CD4-positive, alpha-beta memory T cell (primary cell): ENCODE measurements around the gene OR2Y1. TPM values are rescaled to one million over a fixed set of nuclear protein-coding genes. Genes with fewer than 3 reads are reported as not detected.

Experiments used
- CTCF ChIA-PET: fragments of 350-600 bp; sonication (Branson Sonifier 250); formaldehyde crosslinking; loops from one replicate; lab custom pipeline; 2021; ENCODE audit warnings: inconsistent platforms; ENCODE audit not compliant: partially characterized antibody; lab: Charles Lee
- POLR2A ChIA-PET: fragments of 350-600 bp; sonication (Branson Sonifier 250); formaldehyde crosslinking; loops from one replicate; lab custom pipeline; 2021; ENCODE audit not compliant: partially characterized antibody; lab: Charles Lee
- DNase-seq, 5 donors: peaks; one replicate each; pipeline versions ENCODE4 v3.0.0 to v3.0.0-alpha.2; 2020 to 2022; ENCODE audit warnings: mixed read lengths in 1 of 5
- H3K27ac ChIP-seq: one replicate; pipeline ENCODE4 v1.7.0; 2013; ENCODE audit warnings: low read depth, low read length
- H3K27me3 ChIP-seq: 2 replicates; pipeline ENCODE4 v1.7.0; 2013; ENCODE audit warnings: mild to moderate bottlenecking, low read length, moderate library complexity; ENCODE audit not compliant: insufficient read depth
- H3K36me3 ChIP-seq: 2 replicates; pipeline ENCODE4 v1.7.0; 2013; ENCODE audit warnings: mild to moderate bottlenecking, low read length, moderate library complexity; ENCODE audit not compliant: insufficient read depth
- H3K4me1 ChIP-seq: 2 replicates; pipeline ENCODE4 v1.7.0; 2013; ENCODE audit warnings: mild to moderate bottlenecking, low read length, moderate library complexity; ENCODE audit not compliant: insufficient read depth
- H3K4me3 ChIP-seq, 2 donors: one replicate each; pipeline ENCODE4 v1.7.0; 2013; ENCODE audit warnings: low read length in 2 of 2, mild to moderate bottlenecking in 1 of 2
- H3K9me3 ChIP-seq, 2 donors: one replicate each; pipeline ENCODE4 v1.7.0; 2013; ENCODE audit warnings: low read length in 2 of 2, control low read depth in 1 of 2; ENCODE audit not compliant: control insufficient read depth in 1 of 2
- H3K27ac Mint-ChIP-seq, 7 donors: one replicate each; pipeline ENCODE4 v1.8.0; 2020 to 2021; ENCODE audit warnings: mixed read lengths in 7 of 7, mild to moderate bottlenecking in 6 of 7, inconsistent platforms in 3 of 7, moderate library complexity in 3 of 7
- H3K27me3 Mint-ChIP-seq, 2 donors: one replicate each; pipeline ENCODE4 v1.8.0; 2020 to 2021; ENCODE audit warnings: mixed read lengths in 2 of 2
- H3K36me3 Mint-ChIP-seq, 2 donors: one replicate each; pipeline ENCODE4 v1.8.0; 2020 to 2021; ENCODE audit warnings: mixed read lengths in 2 of 2, inconsistent platforms in 1 of 2, mild to moderate bottlenecking in 1 of 2
- H3K4me1 Mint-ChIP-seq, 4 donors: one replicate each; pipeline ENCODE4 v1.8.0; 2020 to 2021; ENCODE audit warnings: mixed read lengths in 4 of 4, mild to moderate bottlenecking in 1 of 4
- H3K4me3 Mint-ChIP-seq, 8 donors: one replicate each; pipeline ENCODE4 v1.8.0; 2020 to 2021; ENCODE audit warnings: mixed read lengths in 8 of 8, mild to moderate bottlenecking in 7 of 8, moderate library complexity in 6 of 8, inconsistent platforms in 3 of 8
- H3K9me3 Mint-ChIP-seq, 8 donors: one replicate each; pipeline ENCODE4 v1.8.0; 2020 to 2021; ENCODE audit warnings: mixed read lengths in 8 of 8, mild to moderate bottlenecking in 5 of 8, inconsistent platforms in 3 of 8, moderate library complexity in 1 of 8
- intact Hi-C: fragments of 100-400 bp; cut with micrococcal nuclease; formaldehyde crosslinking; loops from one replicate; pipeline ENCODE4 v1.15.1; 2023
- polyA plus RNA-seq, 2 donors: library from polyadenylated mRNA; unstranded; fragments of 300-500 nt; fragmentation: Illumina TruSeq; gene quantifications; one replicate each; pipeline ENCODE4 v1.2.3, GENCODE V29; 2021
- total RNA-seq, 2 experiments: library from RNA; stranded (reverse); gene quantifications; one replicate each; pipeline ENCODE4 v1.2.3, GENCODE V29; 2021

The OR2Y1 gene
- total and polyA plus RNA-seq, 4 experiments from 2014 or later: not detected

DNA sequence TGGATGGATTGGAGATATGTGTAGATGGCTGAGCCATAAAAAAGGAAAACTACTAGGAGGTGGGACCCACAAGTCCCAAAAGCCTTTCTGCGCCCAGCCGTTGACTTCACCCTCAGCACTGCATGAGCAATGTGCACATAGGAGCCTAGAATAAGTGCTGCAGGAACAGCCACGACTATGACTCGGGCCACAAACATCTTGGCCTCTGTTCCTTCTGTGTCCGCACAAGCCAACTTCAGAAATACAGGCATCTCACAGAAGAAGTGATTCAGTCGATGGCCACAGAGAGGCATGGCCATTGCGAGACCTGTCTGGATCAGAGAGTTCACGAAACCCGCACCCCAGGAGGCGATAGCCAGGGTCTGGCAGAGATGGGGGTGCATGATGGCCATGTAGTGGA, 587 bp downstream of the OR2Y1 start:
- intact Hi-C loops: no loop called here
- H3K4me1 Mint-ChIP-seq: no peaks in the 10 kb centered on the region
- no peaks in the 10 kb centered on the region for H3K9me3 ChIP-seq
- H3K4me1 ChIP-seq: no peaks in the 10 kb centered on the region
- H3K27me3 Mint-ChIP-seq: peaks cover 19 to 30% of the 10 kb centered on the region in 2 donors
- DNase-seq: no peak
- H3K27me3 ChIP-seq: peaks cover 4% of the 10 kb centered on the region
- H3K27ac ChIP-seq: no peak overlapping the region
- peak overlapping the region in 1 of 7 donors; percentile 24 for H3K27ac Mint-ChIP-seq
- H3K4me3 ChIP-seq: no peak overlapping the region
- no peaks in the 10 kb centered on the region for H3K9me3 Mint-ChIP-seq
- ChIA-PET POLR2A (no interaction called here), CTCF (no interaction called here)
- no peak overlapping the region for H3K4me3 Mint-ChIP-seq
- no peaks in the 10 kb centered on the region for H3K36me3 ChIP-seq
- no peaks in the 10 kb centered on the region for H3K36me3 Mint-ChIP-seq

DNA sequence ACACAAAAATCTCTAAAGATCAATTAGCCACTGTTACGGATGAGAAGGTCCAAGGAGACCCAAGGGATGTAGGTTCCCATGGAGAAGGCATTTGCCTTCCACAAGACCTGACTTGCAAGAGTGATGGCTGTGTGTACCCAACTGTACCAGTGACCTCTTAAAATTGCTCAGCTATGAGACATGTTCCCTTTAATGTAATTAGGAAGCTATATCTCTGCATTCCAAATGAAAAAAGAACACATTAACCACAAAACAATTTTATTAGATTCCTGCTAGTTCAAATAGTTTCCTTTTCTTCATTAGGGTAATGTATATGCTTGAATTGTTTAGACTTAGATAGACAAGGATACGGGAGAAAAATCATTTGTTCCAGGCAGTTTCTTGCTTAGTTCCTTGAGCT, 3.3 kb downstream of the OR2Y1 start:
- ChIA-PET CTCF (no interaction called here), POLR2A (no interaction called here)

DNA sequence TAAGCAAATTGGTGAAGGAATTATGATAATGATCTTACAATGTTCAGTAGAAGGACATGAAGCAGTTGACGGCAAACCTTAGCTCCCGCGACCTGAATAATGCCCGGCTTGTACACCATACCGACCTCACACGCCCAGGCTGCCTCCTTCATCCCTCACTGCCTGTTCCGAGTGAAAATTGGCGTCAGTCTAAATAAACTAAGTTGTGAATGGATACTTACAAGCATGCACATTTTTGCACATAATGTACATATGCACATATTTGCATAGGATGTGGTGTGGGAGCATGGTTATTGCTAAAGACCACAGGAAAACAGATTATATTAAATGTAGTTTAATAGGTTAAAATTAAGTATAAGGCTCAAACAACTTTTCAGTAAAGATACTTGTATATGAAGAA, 14.9 kb downstream of the OR2Y1 start:
- Histone ChIP-seq H3K9me3 (no peaks in the 10 kb centered on the region), H3K36me3 (no peaks in the 10 kb centered on the region), H3K4me3 (no peak overlapping the region), H3K27ac (no peak overlapping the region), H3K27me3 (peaks cover 9% of the 10 kb centered on the region), H3K4me1 (no peaks in the 10 kb centered on the region)
- Mint-ChIP-seq H3K36me3 (no peaks in the 10 kb centered on the region), H3K27me3 (peaks cover 15 to 29% of the 10 kb centered on the region in 2 donors), H3K4me1 (peaks cover 0 to 1% (median 0%) of the 10 kb centered on the region in 4 donors), H3K9me3 (no peaks in the 10 kb centered on the region), H3K27ac (no peak overlapping the region), H3K4me3 (no peak overlapping the region)
- ChIA-PET CTCF (interaction anchor here (1.2 kb wide), 1 partner anchor 10 kb away, joined by 4 read pairs; no protein-coding TSS in a partner anchor), POLR2A (no interaction called here)
- DNase-seq: no peak
- intact Hi-C loops: no loop called here

More for the DNA sequence above, 3.3 kb downstream of the OR2Y1 start:
- no peaks in the 10 kb centered on the region for H3K9me3 ChIP-seq
- Mint-ChIP-seq H3K9me3 (peaks cover 0 to 1% (median 0%) of the 10 kb centered on the region in 8 donors), H3K36me3 (no peaks in the 10 kb centered on the region), H3K27me3 (peaks cover 20 to 29% of the 10 kb centered on the region in 2 donors), H3K27ac (no peak overlapping the region), H3K4me3 (no peak overlapping the region), H3K4me1 (no peaks in the 10 kb centered on the region)
- H3K4me3 ChIP-seq: no peak overlapping the region
- H3K27me3 ChIP-seq: peaks cover 9% of the 10 kb centered on the region
- intact Hi-C loops: no loop called here
- no peaks in the 10 kb centered on the region for H3K4me1 ChIP-seq
- H3K36me3 ChIP-seq: no peaks in the 10 kb centered on the region
- no peak overlapping the region for H3K27ac ChIP-seq
- no peak for DNase-seq

DNA sequence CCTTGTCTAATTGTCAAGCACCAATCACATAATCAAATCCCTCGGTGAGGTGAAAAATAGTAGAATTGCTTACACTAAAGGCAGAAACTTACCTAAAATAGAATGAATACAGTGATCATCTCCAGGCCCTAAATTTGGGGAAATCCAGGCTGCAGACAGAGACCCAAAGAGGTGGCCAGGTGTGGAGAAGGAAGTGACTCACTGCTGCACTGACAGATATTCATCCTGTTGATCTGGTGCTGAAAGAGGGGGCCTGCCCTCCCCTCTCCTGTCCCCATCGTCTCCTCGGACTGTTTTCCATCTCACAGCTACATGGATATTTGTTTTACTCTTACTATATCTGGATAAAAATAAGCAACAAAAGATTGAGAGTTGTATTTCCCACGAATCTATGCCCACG, 15.9 kb downstream of the OR2Y1 start:
- H3K27ac Mint-ChIP-seq: peak overlapping the region in 1 of 7 donors; percentile 72

DNA sequence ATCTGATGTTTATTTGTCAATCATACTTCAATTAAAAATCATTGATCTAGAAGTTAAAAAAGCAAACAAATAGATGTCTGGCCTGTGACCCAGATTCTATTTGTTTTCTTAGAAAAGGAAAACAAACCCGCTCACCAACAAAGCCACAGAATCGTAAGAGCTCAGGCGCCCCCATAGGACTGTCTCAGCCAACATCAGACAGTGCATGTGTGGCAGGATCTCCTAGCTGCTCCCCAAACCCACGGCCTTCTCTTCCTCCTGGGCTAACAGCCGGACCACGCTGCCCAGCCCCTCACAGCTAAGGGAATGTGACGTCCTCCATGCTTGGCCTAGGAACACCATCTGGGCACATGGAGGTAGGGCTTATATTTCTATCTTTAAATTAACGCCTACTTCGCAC, 19.4 kb downstream of the OR2Y1 start:
- Histone ChIP-seq H3K27me3 (peaks cover 5% of the 10 kb centered on the region), H3K9me3 (no peaks in the 10 kb centered on the region), H3K27ac (no peak overlapping the region), H3K36me3 (no peaks in the 10 kb centered on the region), H3K4me3 (no peak overlapping the region), H3K4me1 (no peaks in the 10 kb centered on the region)
- H3K4me3 Mint-ChIP-seq: no peak overlapping the region
- CTCF ChIA-PET: interaction anchor here (0.8 to 1.4 kb wide), 2 partner anchors 27 to 37 kb away, joined by 3 read pairs; no protein-coding TSS in a partner anchor
- H3K4me1 Mint-ChIP-seq: peaks cover 0 to 4% (median 3%) of the 10 kb centered on the region in 4 donors
- H3K27ac Mint-ChIP-seq: no peak overlapping the region
- no peak for DNase-seq
- H3K9me3 Mint-ChIP-seq: peaks cover 0 to 2% (median 0%) of the 10 kb centered on the region in 8 donors
- no peaks in the 10 kb centered on the region for H3K36me3 Mint-ChIP-seq
- POLR2A ChIA-PET: no interaction called here
- peaks cover 19 to 21% of the 10 kb centered on the region in 2 donors for H3K27me3 Mint-ChIP-seq
- intact Hi-C loops: no loop called here

More for the DNA sequence above, 15.9 kb downstream of the OR2Y1 start:
- Mint-ChIP-seq H3K27me3 (peaks cover 15 to 29% of the 10 kb centered on the region in 2 donors), H3K4me1 (peaks cover 0 to 1% (median 0%) of the 10 kb centered on the region in 4 donors), H3K9me3 (no peaks in the 10 kb centered on the region), H3K4me3 (no peak overlapping the region), H3K36me3 (no peaks in the 10 kb centered on the region)
- CTCF ChIA-PET: no interaction called here
- H3K27me3 ChIP-seq: peaks cover 9% of the 10 kb centered on the region
- H3K9me3 ChIP-seq: no peaks in the 10 kb centered on the region
- no peaks in the 10 kb centered on the region for H3K36me3 ChIP-seq
- H3K4me1 ChIP-seq: no peaks in the 10 kb centered on the region
- H3K27ac ChIP-seq: no peak overlapping the region
- intact Hi-C loops: no loop called here
- no peak overlapping the region for H3K4me3 ChIP-seq
- no peak for DNase-seq
- POLR2A ChIA-PET: no interaction called here

DNA sequence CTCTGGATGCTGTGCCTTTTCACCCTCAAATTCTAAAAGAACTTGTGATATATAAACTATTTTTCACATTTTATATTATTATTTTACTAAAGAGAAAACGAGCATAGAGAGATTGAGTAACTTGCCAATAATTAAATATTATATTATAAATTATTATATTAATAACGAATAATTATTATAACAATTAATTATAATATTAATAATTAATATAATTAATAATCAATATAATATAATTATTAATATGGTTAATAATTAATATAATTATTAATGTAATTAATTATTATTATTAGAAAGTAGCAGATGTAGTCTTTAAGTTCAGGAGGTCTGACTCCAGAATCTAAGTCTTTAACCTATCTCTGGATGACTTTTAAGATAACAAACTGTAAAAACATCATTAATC, 20.1 kb downstream of the OR2Y1 start:
- Mint-ChIP-seq H3K4me3 (no peak overlapping the region), H3K27me3 (peaks cover 16 to 19% of the 10 kb centered on the region in 2 donors), H3K4me1 (peaks cover 0 to 4% (median 3%) of the 10 kb centered on the region in 4 donors), H3K27ac (no peak overlapping the region), H3K36me3 (no peaks in the 10 kb centered on the region), H3K9me3 (peaks cover 0 to 2% (median 0%) of the 10 kb centered on the region in 8 donors)
- no peaks in the 10 kb centered on the region for H3K4me1 ChIP-seq
- no peak overlapping the region for H3K4me3 ChIP-seq
- H3K36me3 ChIP-seq: no peaks in the 10 kb centered on the region
- H3K9me3 ChIP-seq: no peaks in the 10 kb centered on the region
- intact Hi-C loops: loop anchor here (10.0 kb wide), 1 partner anchor 115 kb away; no protein-coding TSS in a partner anchor
- POLR2A ChIA-PET: no interaction called here
- CTCF ChIA-PET: interaction anchor here (0.9 to 3.0 kb wide), 3 partner anchors 27 to 101 kb away, joined by 3 to 24 read pairs (median 7); partner anchors contain the start of gene FLT4
- no peaks in the 10 kb centered on the region for H3K27me3 ChIP-seq
- no peak for DNase-seq
- H3K27ac ChIP-seq: no peak overlapping the region

GRCh38 chr5:180718810-180719453, 20.9 kb downstream of the OR2Y1 start:
- POLR2A ChIA-PET: no interaction called here
- CTCF ChIA-PET: interaction anchor here (0.7 to 3.0 kb wide), 14 partner anchors 9 to 147 kb away, joined by 3 to 24 read pairs (median 4); partner anchors contain the start of gene FLT4
- H3K4me3 Mint-ChIP-seq: no peak overlapping the region
- Histone ChIP-seq H3K4me1 (no peaks in the 10 kb centered on the region), H3K9me3 (no peaks in the 10 kb centered on the region), H3K36me3 (no peaks in the 10 kb centered on the region), H3K27ac (no peak overlapping the region), H3K4me3 (no peak overlapping the region), H3K27me3 (no peaks in the 10 kb centered on the region)
- peaks cover 17% of the 10 kb centered on the region in 2 donors for H3K27me3 Mint-ChIP-seq
- H3K4me1 Mint-ChIP-seq: peaks cover 0 to 4% (median 3%) of the 10 kb centered on the region in 4 donors
- peak in 4 of 5 donors; percentile 35 to 45 (median 38) for DNase-seq
- H3K9me3 Mint-ChIP-seq: peaks cover 0 to 8% (median 2%) of the 10 kb centered on the region in 8 donors
- intact Hi-C loops: loop anchor here (1.0 to 10.0 kb wide), 2 partner anchors 49 to 114 kb away; no protein-coding TSS in a partner anchor
- H3K27ac Mint-ChIP-seq: peak overlapping the region in 1 of 7 donors; percentile 22
- H3K36me3 Mint-ChIP-seq: no peaks in the 10 kb centered on the region
